Smooth muscle cell (in vitro differentiated cells): Measurements from ENCODE around the gene KIAA0930. TPM values are rescaled to one million over a fixed set of nuclear protein-coding genes. Genes with fewer than 3 reads are reported as not detected.
A peak's percentile ranks its signal among the peaks of the same experiment; 100 is the strongest.

ENCODE experiments used
- DNase-seq: peaks from one replicate; lab custom pipeline; 2025; ENCODE audit not compliant: unreplicated experiment; lab: John Stamatoyannopoulos, UW
- H2AFZ ChIP-seq: fragments of 200-600 bp; sonication (generic); 2 replicates; pipeline ENCODE4 v1.6.0; 2016; ENCODE audit warnings: antibody characterized with exemption, low read depth, mild to moderate bottlenecking
- H3F3A ChIP-seq: fragments of 200-600 bp; sonication (generic); 2 replicates; pipeline ENCODE4 v1.6.0; 2017; ENCODE audit warnings: antibody characterized with exemption, low read depth
- H3K27ac ChIP-seq: fragments of 200-600 bp; sonication (generic); 2 replicates; pipeline ENCODE4 v1.5.1; 2016; ENCODE audit warnings: low read depth, mild to moderate bottlenecking
- H3K27me3 ChIP-seq: fragments of 200-600 bp; sonication (generic); 2 replicates; pipeline ENCODE4 v1.6.1; 2016; ENCODE audit warnings: low read depth, mild to moderate bottlenecking
- H3K36me3 ChIP-seq: fragments of 200-600 bp; sonication (generic); 2 replicates; pipeline ENCODE4 v1.5.1; 2016; ENCODE audit warnings: low read depth
- H3K4me1 ChIP-seq: fragments of 200-600 bp; sonication (generic); 2 replicates; pipeline ENCODE4 v1.5.1; 2016; ENCODE audit warnings: low read depth
- H3K4me2 ChIP-seq: fragments of 200-600 bp; sonication (generic); 2 replicates; pipeline ENCODE4 v1.6.0; 2016; ENCODE audit warnings: mild to moderate bottlenecking
- H3K4me3 ChIP-seq: fragments of 200-600 bp; sonication (generic); 2 replicates; pipeline ENCODE4 v1.5.1; 2016; ENCODE audit warnings: mild to moderate bottlenecking
- H3K79me2 ChIP-seq: fragments of 200-600 bp; sonication (generic); 2 replicates; pipeline ENCODE4 v1.6.0; 2016; ENCODE audit warnings: low read depth, mild to moderate bottlenecking
- H3K9ac ChIP-seq: fragments of 200-600 bp; sonication (generic); 2 replicates; pipeline ENCODE4 v1.6.0; 2016; ENCODE audit warnings: low read depth
- H3K9me3 ChIP-seq: fragments of 200-600 bp; sonication (generic); replicated peaks from 2 replicates; pipeline ENCODE4 v1.5.1; 2016; ENCODE audit warnings: low read depth
- H4K20me1 ChIP-seq: fragments of 200-600 bp; sonication (generic); 2 replicates; pipeline ENCODE4 v1.6.0; 2016; ENCODE audit warnings: low read depth
- WGBS: methylation state at CpG from one replicate; pipeline ENCODE4 v1.1.7; 2016; ENCODE audit warnings: low lambda C conversion rate; 5-methylcytosine and 5-hydroxymethylcytosine counted together
- polyA plus RNA-seq: library from polyadenylated mRNA; unstranded; fragments of >200 nt; fragmentation: Nextera tagmentation; extraction: Ambion mirVana; gene quantifications from 2 replicates; pipeline ENCODE4 v1.2.1, GENCODE V29; 2016
- total RNA-seq: library from RNA; depleted of rRNA; stranded (reverse); fragments of >200 nt; gene quantifications from 2 replicates; pipeline ENCODE4 v1.2.3, GENCODE V29; 2014
- TF ChIP-seq, protein P1 (sequence below): fragments of 200-600 bp; sonication (generic); IDR thresholded peaks from 2 replicates; pipeline ENCODE4 v1.5.1; 2017; ENCODE audit warnings: borderline replicate concordance, mild to moderate bottlenecking, antibody characterized with exemption; ENCODE audit not compliant: insufficient read depth, poor library complexity, severe bottlenecking

Gene KIAA0930
- total and polyA plus RNA-seq, 2 experiments from 2014 or later, result 37.6 to 44.8 TPM

DNA sequence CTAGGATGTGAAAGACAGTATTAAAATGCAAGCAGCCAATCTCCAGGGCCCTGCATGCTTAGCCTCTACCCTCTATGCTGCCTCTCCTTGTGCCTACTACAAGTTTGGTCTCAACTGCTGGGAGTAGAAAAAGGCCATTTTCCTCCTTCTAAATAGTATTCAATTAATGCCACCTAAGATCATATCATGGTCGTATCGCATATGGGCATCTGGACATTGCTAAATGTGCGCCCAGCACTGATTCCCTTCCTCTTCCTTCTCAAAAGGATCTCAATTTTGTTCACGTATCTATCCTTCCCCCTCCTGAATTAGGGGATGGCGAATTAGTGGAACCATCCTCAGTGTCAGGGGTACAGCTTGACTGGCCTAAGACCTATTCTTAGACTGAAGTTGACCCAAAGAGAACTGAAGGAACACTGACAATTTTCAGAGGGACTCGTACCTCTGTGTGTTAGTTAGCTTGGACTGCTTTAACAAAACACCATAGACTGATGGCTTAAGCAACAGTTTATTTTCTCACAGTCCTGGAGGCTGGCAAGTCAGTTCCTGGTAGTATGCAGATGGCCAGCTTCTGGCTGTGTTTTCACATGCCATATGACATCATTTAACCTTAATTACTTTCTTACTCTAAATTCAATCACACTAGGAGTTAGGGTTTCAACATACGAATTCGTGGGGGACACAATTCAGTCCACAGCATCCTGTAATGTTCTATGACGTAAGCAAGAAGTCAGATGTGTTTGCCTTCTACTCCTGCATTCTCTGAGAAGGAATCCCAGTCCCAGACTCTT lies 85.4 kb downstream of the KIAA0930 start:
- no peak for DNase-seq
- Histone ChIP-seq H3K27ac (peak overlapping the region; percentile 66), H3K9me3 (no peaks in the 10 kb centered on the region), H3K4me2 (no peak overlapping the region), H4K20me1 (peaks cover 18% of the 10 kb centered on the region), H3K36me3 (no peaks in the 10 kb centered on the region), H3K4me3 (no peak overlapping the region), H3F3A (peaks cover 32% of the 10 kb centered on the region), H3K9ac (no peak overlapping the region), H3K79me2 (peaks cover 12% of the 10 kb centered on the region), H3K27me3 (no peaks in the 10 kb centered on the region), H3K4me1 (peaks cover 17% of the 10 kb centered on the region), H2AFZ (no peak overlapping the region)
- TF ChIP-seq, protein P1, sequence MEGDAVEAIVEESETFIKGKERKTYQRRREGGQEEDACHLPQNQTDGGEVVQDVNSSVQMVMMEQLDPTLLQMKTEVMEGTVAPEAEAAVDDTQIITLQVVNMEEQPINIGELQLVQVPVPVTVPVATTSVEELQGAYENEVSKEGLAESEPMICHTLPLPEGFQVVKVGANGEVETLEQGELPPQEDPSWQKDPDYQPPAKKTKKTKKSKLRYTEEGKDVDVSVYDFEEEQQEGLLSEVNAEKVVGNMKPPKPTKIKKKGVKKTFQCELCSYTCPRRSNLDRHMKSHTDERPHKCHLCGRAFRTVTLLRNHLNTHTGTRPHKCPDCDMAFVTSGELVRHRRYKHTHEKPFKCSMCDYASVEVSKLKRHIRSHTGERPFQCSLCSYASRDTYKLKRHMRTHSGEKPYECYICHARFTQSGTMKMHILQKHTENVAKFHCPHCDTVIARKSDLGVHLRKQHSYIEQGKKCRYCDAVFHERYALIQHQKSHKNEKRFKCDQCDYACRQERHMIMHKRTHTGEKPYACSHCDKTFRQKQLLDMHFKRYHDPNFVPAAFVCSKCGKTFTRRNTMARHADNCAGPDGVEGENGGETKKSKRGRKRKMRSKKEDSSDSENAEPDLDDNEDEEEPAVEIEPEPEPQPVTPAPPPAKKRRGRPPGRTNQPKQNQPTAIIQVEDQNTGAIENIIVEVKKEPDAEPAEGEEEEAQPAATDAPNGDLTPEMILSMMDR, result no peak
- WGBS, result 63% methylated on average over 9 of the region's 9 CpGs

DNA sequence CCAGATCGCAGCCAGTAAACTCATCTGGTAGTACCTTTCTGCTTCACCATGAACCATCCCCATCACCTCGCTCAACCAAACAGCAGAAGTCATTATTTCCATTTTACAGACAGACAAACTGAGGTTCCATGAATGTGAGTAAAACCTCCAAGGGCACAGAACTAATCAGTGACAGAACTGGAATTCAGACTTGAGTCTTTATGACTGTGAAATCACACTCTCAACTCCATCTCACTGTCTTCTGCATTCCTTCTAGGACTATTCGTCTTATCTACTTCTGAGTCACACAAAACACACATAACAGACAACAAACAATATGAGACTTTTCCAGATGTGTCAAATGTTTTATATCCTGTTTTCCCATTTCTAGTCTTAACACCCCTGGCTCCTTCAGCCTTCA lies 86.3 kb downstream of the KIAA0930 start:
- H3K4me2 ChIP-seq, result no peak overlapping the region
- H3K27me3 ChIP-seq, result no peaks in the 10 kb centered on the region
- peaks cover 15% of the 10 kb centered on the region for H4K20me1 ChIP-seq
- peaks cover 9% of the 10 kb centered on the region for H3K4me1 ChIP-seq
- peaks cover 8% of the 10 kb centered on the region for H3K79me2 ChIP-seq
- H3K9ac ChIP-seq, result no peak overlapping the region
- no peak for DNase-seq
- H3K4me3 ChIP-seq, result no peak overlapping the region
- H3K36me3 ChIP-seq, result no peaks in the 10 kb centered on the region
- H3K9me3 ChIP-seq, result no peaks in the 10 kb centered on the region
- peaks cover 24% of the 10 kb centered on the region for H3F3A ChIP-seq
- TF ChIP-seq, protein P1, result no peak
- no peak overlapping the region for H2AFZ ChIP-seq
- peak overlapping the region; percentile 66 for H3K27ac ChIP-seq
- WGBS, result 73% methylated on average over 3 of the region's 3 CpGs

DNA sequence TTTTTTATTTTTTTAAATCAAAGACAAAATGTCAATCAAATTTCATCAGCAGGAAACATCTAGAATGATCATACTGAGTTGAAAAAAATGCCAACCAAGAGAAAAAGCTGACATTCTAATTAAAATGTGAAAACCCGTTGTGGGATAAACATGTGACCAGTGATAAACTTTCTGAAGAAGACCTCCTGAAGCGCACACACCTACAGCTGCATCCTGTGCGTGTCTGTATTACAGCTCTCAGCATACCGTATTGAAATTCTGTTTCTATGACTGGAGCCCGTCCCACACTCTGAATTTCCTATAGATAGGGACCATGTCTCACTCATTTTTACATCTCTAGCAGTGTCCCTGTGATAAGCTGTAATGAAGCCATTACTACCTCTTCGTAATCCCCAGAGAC lies 89.2 kb downstream of the KIAA0930 start:
- Histone ChIP-seq H3K9ac (no peak overlapping the region), H3K4me3 (no peak overlapping the region), H3F3A (peaks cover 13% of the 10 kb centered on the region), H3K79me2 (no peaks in the 10 kb centered on the region), H3K27me3 (no peaks in the 10 kb centered on the region), H3K4me1 (no peaks in the 10 kb centered on the region), H3K4me2 (no peak overlapping the region), H2AFZ (no peak overlapping the region), H3K9me3 (no peaks in the 10 kb centered on the region), H4K20me1 (peaks cover 18% of the 10 kb centered on the region), H3K27ac (no peak overlapping the region), H3K36me3 (no peaks in the 10 kb centered on the region)
- TF ChIP-seq, protein P1, result no peak
- 98% methylated on average over 6 of the region's 6 CpGs for WGBS
- no peak for DNase-seq

DNA sequence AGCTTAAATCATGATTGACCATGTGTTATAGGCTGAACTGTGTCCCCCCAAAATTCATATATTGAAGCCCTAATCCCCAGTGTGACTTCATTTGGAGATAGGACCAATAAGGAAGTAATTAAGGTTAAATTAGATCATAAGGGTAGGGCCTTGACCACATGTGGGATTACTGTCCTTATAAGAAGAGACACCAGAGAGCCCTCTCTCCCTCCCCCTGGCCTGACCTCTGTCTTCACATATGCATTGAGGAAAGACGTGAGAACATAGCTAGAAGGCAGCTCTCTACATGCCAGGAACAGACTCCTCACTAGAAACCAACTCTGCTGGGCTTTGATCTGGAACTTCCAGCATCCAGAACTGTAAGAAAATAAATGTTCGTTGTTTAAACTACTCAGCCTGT lies 90.6 kb downstream of the KIAA0930 start:
- DNase-seq, result no peak
- peaks cover 13% of the 10 kb centered on the region for H3F3A ChIP-seq
- 44% methylated on average over 2 of the region's 2 CpGs for WGBS
- H3K9me3 ChIP-seq, result no peaks in the 10 kb centered on the region
- no peak overlapping the region for H3K4me3 ChIP-seq
- no peaks in the 10 kb centered on the region for H3K79me2 ChIP-seq
- no peaks in the 10 kb centered on the region for H3K36me3 ChIP-seq
- H3K27me3 ChIP-seq, result no peaks in the 10 kb centered on the region
- H4K20me1 ChIP-seq, result peaks cover 18% of the 10 kb centered on the region
- no peak overlapping the region for H3K27ac ChIP-seq
- TF ChIP-seq, protein P1, result no peak
- H3K4me2 ChIP-seq, result no peak overlapping the region
- no peaks in the 10 kb centered on the region for H3K4me1 ChIP-seq
- no peak overlapping the region for H2AFZ ChIP-seq
- H3K9ac ChIP-seq, result no peak overlapping the region
